Muscle layer of colon (tissue), 2 donors: ENCODE measurements around the gene LRCH1.

Experiments
- H3K27ac ChIP-seq: one replicate; pipeline ENCODE4 v1.7.0; 2013; ENCODE audit warnings: low read depth, mild to moderate bottlenecking, low read length, moderate library complexity
- H3K27me3 ChIP-seq, 2 donors: one replicate each; pipeline ENCODE4 v1.7.0; 2013; ENCODE audit warnings: low read length in 2 of 2, mild to moderate bottlenecking in 2 of 2; ENCODE audit not compliant: insufficient read depth in 2 of 2, control insufficient read depth in 1 of 2
- H3K36me3 ChIP-seq: one replicate; pipeline ENCODE4 v1.7.0; 2013; ENCODE audit warnings: mild to moderate bottlenecking, low read length; ENCODE audit not compliant: insufficient read depth
- H3K4me1 ChIP-seq: one replicate; pipeline ENCODE4 v1.7.0; 2013; ENCODE audit warnings: mild to moderate bottlenecking, low read length; ENCODE audit not compliant: insufficient read depth
- H3K4me3 ChIP-seq, 2 donors: one replicate each; pipeline ENCODE4 v1.7.0; 2013; ENCODE audit warnings: low read length in 2 of 2, low read depth in 1 of 2, mild to moderate bottlenecking in 1 of 2, moderate library complexity in 1 of 2
- H3K9ac ChIP-seq: one replicate; pipeline ENCODE4 v1.7.0; 2013; ENCODE audit warnings: low read length
- H3K9me3 ChIP-seq: one replicate; pipeline ENCODE4 v1.7.0; 2013; ENCODE audit warnings: mild to moderate bottlenecking, low read length
- donor health status: abdominal sarcoma.
- donor health status: Adenocarcinoma of cecum.

Gene LRCH1

GRCh38 chr13:46647512-46648065 is 94.6 kb downstream of the LRCH1 start:
- Histone ChIP-seq H3K27ac (no peak overlapping the region), H3K4me3 (no peak overlapping the region), H3K27me3 (no peaks in the 10 kb centered on the region), H3K9ac (no peak overlapping the region), H3K9me3 (no peaks in the 10 kb centered on the region), H3K36me3 (no peaks in the 10 kb centered on the region), H3K4me1 (peaks cover 30% of the 10 kb centered on the region)

- no peaks in the 10 kb centered on the region for H3K27me3 ChIP-seq
- H3K4me3 ChIP-seq: no peak overlapping the region
- H3K27ac ChIP-seq: no peak overlapping the region
- no peaks in the 10 kb centered on the region for H3K36me3 ChIP-seq
- H3K4me1 ChIP-seq: peaks cover 24% of the 10 kb centered on the region
- H3K9me3 ChIP-seq: no peaks in the 10 kb centered on the region
- H3K9ac ChIP-seq: no peak overlapping the region
Observed at GRCh38 chr13:46648166-46648607, 95.2 kb downstream of the LRCH1 start.

DNA sequence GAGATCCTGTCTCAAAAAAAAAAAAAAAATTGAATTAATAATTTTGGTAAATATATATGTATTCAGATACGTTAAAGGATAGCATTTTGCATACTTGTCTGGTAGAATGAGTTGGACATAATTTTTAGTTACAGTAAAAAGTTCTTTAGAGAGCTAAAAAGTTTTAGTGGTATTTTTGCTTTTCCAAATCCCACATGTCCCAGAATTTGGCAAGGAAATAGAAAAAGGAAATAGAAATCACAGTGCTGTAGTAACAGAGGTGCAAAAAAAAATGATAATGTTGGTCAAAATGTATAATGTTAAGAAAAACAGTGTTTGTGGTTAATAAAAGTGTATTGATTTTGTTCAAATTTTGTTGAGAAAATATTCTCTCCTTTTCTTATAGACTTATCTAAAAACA is 96.8 kb downstream of the LRCH1 start:
- no peak overlapping the region for H3K9ac ChIP-seq
- H3K27me3 ChIP-seq: no peaks in the 10 kb centered on the region
- H3K4me1 ChIP-seq: peaks cover 10% of the 10 kb centered on the region
- H3K4me3 ChIP-seq: no peak overlapping the region
- no peaks in the 10 kb centered on the region for H3K9me3 ChIP-seq
- H3K27ac ChIP-seq: no peak overlapping the region
- H3K36me3 ChIP-seq: no peaks in the 10 kb centered on the region

GRCh38 chr13:46654951-46655350 is 102.0 kb downstream of the LRCH1 start:
- H3K4me3 ChIP-seq: no peak overlapping the region
- no peaks in the 10 kb centered on the region for H3K27me3 ChIP-seq
- no peaks in the 10 kb centered on the region for H3K9me3 ChIP-seq
- H3K36me3 ChIP-seq: no peaks in the 10 kb centered on the region
- peak overlapping the region; percentile 36 for H3K27ac ChIP-seq
- H3K9ac ChIP-seq: peak overlapping the region; percentile 24
- peaks cover 31% of the 10 kb centered on the region for H3K4me1 ChIP-seq

GRCh38 chr13:46655377-46656180 is 102.6 kb downstream of the LRCH1 start:
- Histone ChIP-seq H3K4me3 (peak overlapping the region in 1 of 2 donors; percentile 12), H3K4me1 (peaks cover 31% of the 10 kb centered on the region), H3K9ac (peak overlapping the region; percentile 24), H3K27ac (peak overlapping the region; percentile 36), H3K36me3 (no peaks in the 10 kb centered on the region), H3K27me3 (no peaks in the 10 kb centered on the region), H3K9me3 (no peaks in the 10 kb centered on the region)

DNA sequence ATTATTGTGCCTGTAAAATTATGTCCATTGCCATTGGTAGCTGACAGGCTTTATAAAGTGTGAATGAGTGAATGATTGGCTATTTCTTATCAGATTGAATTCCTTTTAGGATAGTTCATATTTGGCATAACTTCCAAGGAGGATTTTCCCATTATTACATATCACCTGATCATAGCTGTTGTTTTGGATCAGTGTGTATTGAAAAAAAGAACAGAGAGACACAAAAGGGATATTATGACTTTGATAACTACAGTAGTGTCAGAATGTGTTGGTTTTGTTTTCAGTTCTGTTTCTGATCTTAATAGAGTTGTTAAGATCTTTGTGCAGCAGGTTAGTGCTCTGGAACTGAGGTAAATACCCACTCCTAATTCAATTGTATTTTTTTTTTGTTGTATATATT is 103.8 kb downstream of the LRCH1 start:
- Histone ChIP-seq H3K9ac (no peak overlapping the region), H3K4me3 (no peak overlapping the region), H3K27me3 (no peaks in the 10 kb centered on the region), H3K9me3 (no peaks in the 10 kb centered on the region), H3K36me3 (no peaks in the 10 kb centered on the region), H3K4me1 (peaks cover 31% of the 10 kb centered on the region), H3K27ac (no peak overlapping the region)

DNA sequence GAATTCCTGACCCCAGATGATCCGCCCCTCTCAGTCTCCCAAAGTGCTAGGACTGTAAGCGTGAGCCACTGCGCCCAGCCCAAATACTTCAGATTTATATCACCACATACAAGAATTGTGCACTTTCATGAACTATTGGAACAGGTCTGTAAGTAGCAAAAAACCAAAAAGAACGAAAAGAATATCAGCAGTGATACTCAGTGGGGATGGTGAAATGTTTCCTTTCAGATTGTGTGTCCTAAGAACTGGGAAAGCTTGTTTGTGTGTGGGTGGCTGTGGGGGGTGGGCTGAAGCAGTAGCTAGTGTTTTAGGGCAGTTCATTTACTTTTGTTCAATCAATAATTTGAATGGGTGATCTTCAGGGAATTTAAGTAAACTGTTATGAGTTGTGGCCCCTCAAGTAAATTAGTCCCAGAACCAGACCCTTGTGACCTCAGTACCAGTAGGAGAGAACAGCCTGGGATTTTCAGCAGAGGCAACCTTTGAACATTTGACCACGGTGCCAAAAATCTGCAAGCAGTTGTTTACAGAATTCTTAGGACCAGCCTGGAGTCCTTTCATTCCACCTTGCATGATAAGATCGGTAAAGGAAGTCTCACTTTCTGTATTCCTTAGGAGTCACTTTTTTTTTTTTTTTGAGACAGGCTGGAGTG is 106.6 kb downstream of the LRCH1 start:
- Histone ChIP-seq H3K9me3 (no peaks in the 10 kb centered on the region), H3K27me3 (no peaks in the 10 kb centered on the region), H3K36me3 (no peaks in the 10 kb centered on the region), H3K9ac (no peak overlapping the region), H3K27ac (no peak overlapping the region), H3K4me3 (no peak overlapping the region), H3K4me1 (peaks cover 50% of the 10 kb centered on the region)

GRCh38 chr13:46660416-46660815 is 107.4 kb downstream of the LRCH1 start:
- Histone ChIP-seq H3K27ac (no peak overlapping the region), H3K4me1 (peaks cover 46% of the 10 kb centered on the region), H3K9me3 (no peaks in the 10 kb centered on the region), H3K27me3 (no peaks in the 10 kb centered on the region), H3K36me3 (no peaks in the 10 kb centered on the region), H3K9ac (no peak overlapping the region), H3K4me3 (no peak overlapping the region)

DNA sequence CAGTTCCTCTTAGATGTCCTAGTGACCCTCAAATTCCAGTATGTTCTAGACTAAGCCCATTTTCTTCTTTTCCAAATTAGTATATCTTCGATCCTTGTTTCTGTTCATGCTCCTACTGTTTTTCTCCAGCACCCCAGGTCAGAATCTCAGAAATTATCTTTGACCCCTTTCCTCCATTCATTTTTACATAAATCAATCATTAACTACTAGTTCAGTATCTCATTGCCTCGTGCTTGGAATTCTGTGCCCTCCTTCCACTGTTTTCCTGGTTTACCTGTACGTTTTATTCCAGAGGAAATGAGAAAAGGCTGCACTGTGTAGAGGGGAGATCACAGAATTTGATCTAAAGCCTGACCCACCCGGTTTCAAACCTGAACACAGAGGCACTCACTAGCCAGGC is 107.9 kb downstream of the LRCH1 start:
- no peak overlapping the region for H3K9ac ChIP-seq
- no peaks in the 10 kb centered on the region for H3K27me3 ChIP-seq
- H3K9me3 ChIP-seq: no peaks in the 10 kb centered on the region
- H3K4me3 ChIP-seq: no peak overlapping the region
- H3K36me3 ChIP-seq: no peaks in the 10 kb centered on the region
- peaks cover 46% of the 10 kb centered on the region for H3K4me1 ChIP-seq
- H3K27ac ChIP-seq: peak overlapping the region; percentile 24

DNA sequence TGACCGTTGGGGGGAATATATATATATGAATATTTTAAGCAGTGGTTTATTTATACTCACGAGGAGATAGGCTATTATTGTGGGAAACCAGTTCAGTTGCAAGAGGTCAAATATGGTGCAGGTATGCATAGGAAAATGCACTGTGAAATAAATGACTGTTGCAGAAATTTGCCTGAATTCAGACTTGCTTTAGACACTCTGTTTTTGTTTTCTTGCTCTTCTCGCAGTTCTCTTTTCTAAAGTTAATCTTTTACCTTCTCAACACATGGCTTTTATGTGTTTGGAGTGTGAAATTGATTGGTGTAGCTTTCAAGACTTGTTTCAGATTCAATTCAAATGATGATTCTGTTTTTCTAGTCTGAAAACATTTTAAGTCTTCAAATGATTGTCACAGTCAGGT is 109.7 kb downstream of the LRCH1 start:
- no peaks in the 10 kb centered on the region for H3K9me3 ChIP-seq
- H3K27ac ChIP-seq: no peak overlapping the region
- no peak overlapping the region for H3K4me3 ChIP-seq
- H3K27me3 ChIP-seq: no peaks in the 10 kb centered on the region
- H3K4me1 ChIP-seq: peaks cover 41% of the 10 kb centered on the region
- H3K9ac ChIP-seq: no peak overlapping the region
- no peaks in the 10 kb centered on the region for H3K36me3 ChIP-seq

DNA sequence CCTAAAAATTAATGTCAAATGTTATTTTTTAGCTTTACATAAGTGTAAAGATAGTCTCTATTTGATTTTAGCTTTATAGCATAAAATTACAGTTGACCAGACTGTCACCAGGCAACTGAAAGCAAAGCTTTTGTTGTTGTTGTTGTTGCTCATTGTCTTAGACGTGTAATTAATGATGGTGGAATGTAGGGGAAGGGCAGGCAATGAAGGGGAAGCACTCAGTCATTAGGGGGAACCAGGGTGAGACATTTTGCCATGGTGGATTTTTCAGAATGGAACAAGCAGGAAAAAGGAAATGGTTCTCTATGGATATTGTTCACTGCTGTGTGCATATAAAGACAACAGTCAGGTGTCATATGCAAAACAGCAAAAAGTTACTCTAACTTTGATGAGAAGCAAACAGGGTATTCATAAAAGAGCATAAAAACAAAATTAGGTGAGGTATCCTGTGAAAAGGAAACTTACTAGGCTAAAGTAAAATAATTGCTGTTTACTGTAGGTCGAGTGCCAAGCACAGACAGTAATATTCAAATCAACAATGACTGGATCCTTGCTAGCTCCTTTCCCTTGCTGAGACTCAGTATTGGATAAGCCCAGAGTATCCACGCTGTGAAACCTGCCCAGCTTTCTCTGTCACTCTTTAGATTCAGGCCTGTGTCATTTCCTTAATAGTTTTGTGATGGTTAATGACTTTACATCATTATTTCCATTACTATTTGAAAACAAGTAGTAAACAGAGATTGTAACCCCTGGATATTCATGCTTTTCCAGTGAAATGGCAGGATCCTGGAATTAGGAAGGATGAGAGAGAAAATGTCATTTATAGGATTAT is 110.5 kb downstream of the LRCH1 start:
- Histone ChIP-seq H3K9me3 (no peaks in the 10 kb centered on the region), H3K36me3 (no peaks in the 10 kb centered on the region), H3K4me1 (peaks cover 45% of the 10 kb centered on the region), H3K27me3 (no peaks in the 10 kb centered on the region), H3K9ac (no peak overlapping the region), H3K27ac (no peak overlapping the region), H3K4me3 (no peak overlapping the region)
